OCI-LY1 (cell line): ENCODE data around the gene NDUFS8.

Experiments
- EZH2 ChIP-seq: fragments of 200-600 bp; sonication (generic), shearing (Covaris generic); IDR thresholded peaks from 2 replicates; pipeline ENCODE4 v1.8.0; 2017; ENCODE audit warnings: borderline replicate concordance, mixed run types, mild to moderate bottlenecking, antibody characterized with exemption, low read length, moderate library complexity, mixed read lengths
- TF ChIP-seq, protein P1 (sequence below): fragments of 200-600 bp; sonication (generic), shearing (Covaris generic); IDR thresholded peaks from 2 replicates; pipeline ENCODE4 v1.5.1; 2017; ENCODE audit warnings: mild to moderate bottlenecking, antibody characterized with exemption, low read length, moderate library complexity, mixed read lengths

DNA sequence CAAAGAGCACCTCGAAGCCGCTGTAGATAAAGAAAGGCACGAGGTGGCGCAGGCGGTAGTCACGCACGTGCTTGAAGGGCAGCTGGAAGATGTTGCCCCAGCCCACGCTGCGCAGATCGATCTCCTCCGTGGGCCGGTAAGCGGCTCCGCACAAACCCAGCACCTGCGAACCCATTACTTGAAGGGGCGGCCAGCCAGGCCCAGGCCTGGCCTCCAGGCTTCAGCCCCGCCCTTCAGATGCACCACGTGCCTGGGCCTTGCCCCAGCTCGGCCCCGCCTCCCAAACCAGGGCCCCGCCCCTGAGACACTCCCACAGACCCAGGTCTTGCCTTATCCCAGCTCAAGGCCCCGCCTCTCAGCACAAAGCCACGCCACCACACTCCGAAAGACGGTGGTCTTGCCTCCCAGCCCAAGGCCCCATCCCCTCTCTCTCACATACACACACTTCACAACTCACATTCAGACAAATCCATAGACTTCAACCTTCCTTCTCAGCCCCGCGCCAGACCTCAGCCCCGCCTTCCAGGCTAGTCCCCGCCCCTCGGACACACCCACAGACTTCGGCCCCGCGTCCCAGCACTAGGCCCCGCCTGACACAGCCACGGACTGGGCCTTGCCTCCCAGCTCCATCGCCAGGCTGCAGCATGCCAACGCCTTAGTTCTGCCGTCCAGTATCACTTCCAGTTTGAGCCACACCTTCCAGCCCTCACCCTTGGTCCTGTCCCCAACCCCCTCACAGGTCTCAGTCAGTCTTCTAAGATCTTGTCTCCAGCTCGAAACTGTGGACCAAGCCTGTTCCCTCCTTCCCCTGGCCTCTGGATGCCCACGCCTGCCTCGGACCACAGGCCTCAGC, 33.6 kb upstream of the NDUFS8 start:
- TF ChIP-seq, protein P1, sequence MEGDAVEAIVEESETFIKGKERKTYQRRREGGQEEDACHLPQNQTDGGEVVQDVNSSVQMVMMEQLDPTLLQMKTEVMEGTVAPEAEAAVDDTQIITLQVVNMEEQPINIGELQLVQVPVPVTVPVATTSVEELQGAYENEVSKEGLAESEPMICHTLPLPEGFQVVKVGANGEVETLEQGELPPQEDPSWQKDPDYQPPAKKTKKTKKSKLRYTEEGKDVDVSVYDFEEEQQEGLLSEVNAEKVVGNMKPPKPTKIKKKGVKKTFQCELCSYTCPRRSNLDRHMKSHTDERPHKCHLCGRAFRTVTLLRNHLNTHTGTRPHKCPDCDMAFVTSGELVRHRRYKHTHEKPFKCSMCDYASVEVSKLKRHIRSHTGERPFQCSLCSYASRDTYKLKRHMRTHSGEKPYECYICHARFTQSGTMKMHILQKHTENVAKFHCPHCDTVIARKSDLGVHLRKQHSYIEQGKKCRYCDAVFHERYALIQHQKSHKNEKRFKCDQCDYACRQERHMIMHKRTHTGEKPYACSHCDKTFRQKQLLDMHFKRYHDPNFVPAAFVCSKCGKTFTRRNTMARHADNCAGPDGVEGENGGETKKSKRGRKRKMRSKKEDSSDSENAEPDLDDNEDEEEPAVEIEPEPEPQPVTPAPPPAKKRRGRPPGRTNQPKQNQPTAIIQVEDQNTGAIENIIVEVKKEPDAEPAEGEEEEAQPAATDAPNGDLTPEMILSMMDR: no peak
- TF ChIP-seq EZH2: no peak
